Raji (cell line): ENCODE measurements around the gene SMAD3.

Source experiments
- POLR2A ChIP-seq: IDR thresholded peaks from 2 replicates; pipeline ENCODE4 v1.6.1; 2011; ENCODE audit warnings: low read depth, low read length, control low read depth; ENCODE audit not compliant: insufficient read depth

SMAD3 gene

DNA sequence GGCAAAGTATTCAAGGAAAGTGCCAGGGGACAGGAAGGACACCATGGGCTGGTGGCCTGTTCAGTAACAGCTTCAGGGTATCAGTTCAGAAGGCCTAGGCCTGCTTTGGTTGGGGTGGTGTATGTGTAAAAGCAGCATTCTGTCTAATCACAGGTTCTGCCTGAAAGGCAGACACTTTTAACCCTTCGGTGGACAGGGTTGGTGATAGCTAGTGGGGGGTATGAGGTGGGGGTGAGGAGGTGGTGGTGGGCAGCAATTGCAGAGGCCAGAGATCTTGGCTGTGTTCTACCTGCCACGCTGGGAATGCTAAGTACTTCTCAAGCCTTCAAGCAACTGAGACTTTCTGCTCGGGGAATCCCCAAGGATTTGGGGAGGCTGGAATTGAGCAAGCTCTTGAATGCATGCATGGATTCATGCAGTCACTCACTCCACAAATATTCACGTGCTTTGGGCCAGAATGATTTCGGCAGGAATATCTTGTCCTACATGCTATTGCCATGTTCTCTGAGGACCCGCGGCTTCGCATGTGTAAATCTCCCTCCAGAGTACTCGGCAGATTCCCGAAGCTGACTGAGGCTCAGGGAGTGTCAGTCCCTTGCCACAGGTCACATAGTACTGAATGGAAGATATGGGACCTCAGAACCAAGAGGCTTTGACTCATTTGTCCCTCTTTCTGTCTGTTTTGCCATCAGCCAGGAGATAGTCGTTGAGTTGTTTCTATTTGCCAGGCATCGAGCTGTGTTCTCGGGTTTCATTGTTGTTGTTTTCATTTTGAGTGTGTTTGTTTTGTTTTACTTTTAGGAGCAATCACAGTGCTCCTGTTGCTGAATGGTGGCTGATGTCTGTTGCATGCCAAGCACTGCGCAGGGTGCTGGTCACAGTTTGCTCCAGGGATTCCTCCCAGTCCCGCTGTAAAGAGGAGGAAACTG, 65.5 kb downstream of the SMAD3 start:
- no peak for TF ChIP-seq POLR2A

GRCh38 chr15:67132276-67132675, 66.9 kb downstream of the SMAD3 start:
- TF ChIP-seq POLR2A: no peak

- no peak for TF ChIP-seq POLR2A
These were observed 67.6 kb downstream of the SMAD3 start for GRCh38 chr15:67133026-67133425.

DNA sequence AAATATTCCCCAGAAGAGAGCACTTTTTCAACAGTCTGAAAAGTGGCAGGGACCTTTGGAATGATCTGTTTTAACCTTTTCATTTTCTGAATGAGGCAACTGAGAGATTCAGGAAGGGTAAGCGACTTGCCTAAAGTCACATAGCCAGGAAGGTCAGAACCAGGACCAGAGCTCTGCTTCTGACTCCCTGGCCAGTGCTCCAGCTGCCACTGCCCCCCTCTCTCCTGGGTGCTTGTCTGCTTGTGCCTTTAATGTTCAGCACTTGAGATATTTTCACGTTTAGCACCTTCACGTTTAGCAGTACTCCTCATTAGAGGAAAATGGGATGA, 68.3 kb downstream of the SMAD3 start:
- TF ChIP-seq POLR2A: no peak

GRCh38 chr15:67134067-67134838, 68.9 kb downstream of the SMAD3 start:
- no peak for TF ChIP-seq POLR2A

GRCh38 chr15:67134871-67135492, 69.6 kb downstream of the SMAD3 start:
- TF ChIP-seq POLR2A: no peak

DNA sequence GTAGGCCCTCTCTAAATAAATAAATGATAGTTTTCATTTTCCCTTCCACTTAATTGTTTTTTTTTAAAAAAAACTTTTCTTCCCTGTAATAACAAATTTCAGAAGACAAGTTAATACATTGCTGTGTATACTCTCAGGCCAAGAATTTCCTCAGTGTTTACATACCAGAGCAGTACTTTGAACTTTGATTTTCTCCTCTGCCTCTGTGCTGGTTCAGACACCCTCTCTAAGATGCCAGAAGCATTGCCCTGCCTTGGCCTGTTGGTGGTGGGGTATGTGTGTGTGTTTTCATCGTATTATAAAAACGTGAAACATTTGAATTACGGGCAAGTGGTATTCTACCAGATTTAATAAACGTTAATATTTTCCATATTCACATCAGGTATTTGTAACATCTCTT, 70.1 kb downstream of the SMAD3 start:
- no peak for TF ChIP-seq POLR2A

DNA sequence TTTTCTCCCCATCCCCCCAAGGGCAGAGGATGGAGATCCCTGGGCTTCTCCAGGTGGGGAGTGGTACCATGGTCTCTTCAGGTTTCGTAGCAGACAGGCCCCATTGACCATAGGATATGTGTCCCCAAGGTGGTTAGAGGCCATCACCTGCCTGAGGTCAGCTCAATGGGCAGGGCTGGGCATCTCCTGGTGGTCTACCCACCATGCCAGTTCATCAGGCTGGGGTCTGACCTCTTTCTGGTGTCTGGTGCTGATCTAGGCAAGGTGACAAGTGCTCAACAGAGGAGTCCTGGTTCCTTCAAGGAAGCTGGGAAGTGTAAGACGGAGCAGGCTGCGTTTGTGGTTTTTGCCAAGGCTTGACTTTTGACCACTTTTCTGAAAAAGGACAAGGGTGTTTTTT, 71.4 kb downstream of the SMAD3 start:
- no peak for TF ChIP-seq POLR2A

GRCh38 chr15:67137319-67137718, 71.9 kb downstream of the SMAD3 start:
- no peak for TF ChIP-seq POLR2A

GRCh38 chr15:67137951-67138848, 72.8 kb downstream of the SMAD3 start:
- no peak for TF ChIP-seq POLR2A

DNA sequence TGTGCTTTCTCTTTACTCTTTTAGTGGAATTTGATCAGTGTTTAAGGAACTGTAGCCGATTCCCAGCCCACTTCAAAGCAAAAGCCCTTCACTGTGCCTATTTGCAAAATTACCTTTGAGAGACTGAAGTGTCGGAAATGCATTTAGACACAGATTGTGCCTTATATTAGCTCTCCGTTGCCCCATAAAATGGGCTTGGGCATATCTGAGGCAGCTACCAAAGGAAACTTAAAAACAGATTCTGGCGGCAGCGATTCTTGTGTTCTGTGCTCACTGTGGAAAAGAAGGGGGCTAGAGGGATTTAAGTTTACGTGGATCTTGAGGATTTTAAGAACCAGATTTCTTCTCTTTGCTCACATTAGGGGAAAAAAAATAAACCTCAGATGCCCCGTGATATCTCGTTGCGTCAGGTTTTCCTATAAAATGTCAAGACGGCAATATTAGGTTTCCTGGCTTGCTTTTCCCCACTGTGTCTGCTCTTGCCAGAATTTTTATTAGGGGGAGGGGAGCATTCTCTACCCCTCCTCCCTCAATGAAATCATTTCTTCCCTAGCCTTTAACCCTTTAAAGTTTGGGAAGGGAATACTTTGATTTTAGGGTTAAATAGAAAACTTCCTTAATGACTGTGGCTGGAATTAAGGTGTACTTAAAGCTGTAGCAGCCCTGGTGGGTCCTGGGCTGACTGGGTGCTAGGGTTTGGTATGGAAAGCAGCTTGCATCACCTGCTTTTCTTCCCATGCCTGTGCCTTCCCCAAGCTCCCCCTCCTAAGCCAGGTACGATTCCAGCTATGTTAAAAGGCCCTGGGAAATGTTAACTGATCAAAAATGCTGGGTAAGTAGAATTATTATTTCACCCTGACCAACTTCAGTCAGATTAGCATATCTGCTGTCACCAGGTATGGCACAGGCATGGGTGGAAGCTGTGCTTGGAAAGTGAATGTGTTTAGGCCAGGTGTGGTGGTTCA, 73.8 kb downstream of the SMAD3 start:
- TF ChIP-seq POLR2A: no peak

DNA sequence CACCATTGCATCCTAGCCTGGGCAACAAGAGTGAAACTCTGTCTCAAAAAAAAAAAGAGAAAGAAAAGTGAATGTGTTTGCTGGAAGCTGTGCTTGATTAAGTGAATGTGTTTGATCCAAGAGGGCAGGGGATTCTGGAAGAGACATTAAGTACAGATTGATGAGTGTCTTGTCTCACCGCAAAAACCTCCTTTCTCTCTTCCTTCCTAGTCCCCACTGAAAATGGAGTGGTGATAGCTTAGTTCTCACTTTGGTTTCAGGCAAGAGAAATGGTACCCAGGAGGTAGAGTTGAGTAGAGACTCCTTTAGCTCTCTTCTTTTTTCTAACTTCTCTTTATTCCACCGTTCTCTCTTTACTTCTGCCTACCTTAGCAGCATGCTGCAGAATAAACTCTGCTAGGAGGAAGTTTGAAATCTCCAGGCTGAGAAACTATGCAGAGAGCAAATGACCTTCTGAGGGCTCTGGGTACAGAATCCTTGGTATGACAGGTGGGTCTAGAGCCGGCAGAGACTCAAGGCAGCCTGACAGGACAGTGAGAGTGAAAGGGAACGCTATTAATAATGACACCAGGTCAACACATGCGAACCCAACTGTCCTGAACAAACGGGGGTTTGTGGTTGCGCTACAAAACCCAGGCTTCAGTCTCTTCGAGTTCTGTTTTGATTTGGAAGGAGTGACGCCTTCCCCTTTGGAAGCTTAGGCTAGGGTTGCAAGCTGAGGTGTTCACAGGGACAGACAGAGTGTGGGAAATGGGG, 74.9 kb downstream of the SMAD3 start:
- no peak for TF ChIP-seq POLR2A

DNA sequence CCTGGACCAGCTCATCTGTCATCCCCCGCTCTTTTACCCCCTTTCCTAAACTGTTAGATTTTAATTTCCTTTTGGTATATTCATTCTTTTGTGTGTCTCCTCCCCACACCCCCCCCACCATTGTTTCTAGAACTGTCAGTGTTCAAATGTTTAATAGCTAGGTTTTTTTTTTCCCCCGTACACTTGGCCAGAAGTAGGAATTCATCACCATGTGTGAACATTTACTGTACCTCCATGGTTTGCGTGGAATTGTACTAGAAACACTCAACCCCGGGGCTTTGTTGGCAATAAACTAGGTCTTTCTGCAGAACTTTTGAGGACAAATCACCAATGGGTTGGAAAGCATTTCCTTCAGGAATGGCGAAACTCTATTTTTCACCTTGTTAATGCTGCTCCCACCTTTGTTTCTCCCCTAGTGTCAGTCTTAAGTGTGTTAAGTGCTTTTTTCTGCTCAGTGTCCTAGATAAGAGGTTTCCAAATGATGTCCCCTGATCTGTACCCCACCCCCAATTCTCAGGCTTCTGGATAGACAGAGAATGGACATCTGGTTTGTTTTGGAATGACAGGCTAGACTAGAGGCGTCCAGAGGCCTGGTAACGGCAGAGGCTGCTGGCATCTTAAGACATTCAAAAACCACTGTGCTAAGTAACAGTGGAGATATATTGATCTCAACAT, 76.8 kb downstream of the SMAD3 start:
- TF ChIP-seq POLR2A: no peak

- TF ChIP-seq POLR2A: no peak
These were observed 77.3 kb downstream of the SMAD3 start for GRCh38 chr15:67142767-67143100.
